Endodermal cell (in vitro differentiated cells): ENCODE results near the gene SELENOW. TPM values are rescaled to one million over a fixed set of nuclear protein-coding genes. Genes with fewer than 3 reads are reported as not detected.
"Not testable (repeated sequence)": the region's sequence is repeated elsewhere in the genome, so short reads cannot be mapped to it uniquely, and the experiment has no call there.

Experiments used
- DNase-seq: peaks from one replicate; pipeline ENCODE4 v3.0.0-alpha.2; 2017
- H3K27ac ChIP-seq: 2 replicates; pipeline ENCODE4 v1.5.1; 2013; ENCODE audit warnings: mild to moderate bottlenecking, low read depth, low read length, moderate library complexity
- H3K27me3 ChIP-seq: 2 replicates; pipeline ENCODE4 v1.6.1; 2013; ENCODE audit warnings: mild to moderate bottlenecking, low read length, moderate library complexity; ENCODE audit not compliant: insufficient read depth, control insufficient read depth, poor library complexity, severe bottlenecking
- H3K36me3 ChIP-seq: 2 replicates; pipeline ENCODE4 v1.7.0; 2013; ENCODE audit warnings: mild to moderate bottlenecking, low read length, moderate library complexity; ENCODE audit not compliant: control insufficient read depth, insufficient read depth
- H3K4me1 ChIP-seq: one replicate; pipeline ENCODE4 v1.7.0; 2013; ENCODE audit warnings: low read length; ENCODE audit not compliant: control insufficient read depth, insufficient read depth
- H3K4me3 ChIP-seq: 2 replicates; pipeline ENCODE4 v1.5.1; 2013; ENCODE audit warnings: mild to moderate bottlenecking, low read length, moderate library complexity
- H3K9ac ChIP-seq: 2 replicates; pipeline ENCODE4 v1.6.1; 2013; ENCODE audit warnings: mild to moderate bottlenecking, low read length, moderate library complexity; ENCODE audit not compliant: poor library complexity, severe bottlenecking; ENCODE audit errors: extremely low read depth
- H3K9me3 ChIP-seq: 2 replicates; pipeline ENCODE4 v1.6.1; 2013; ENCODE audit warnings: mild to moderate bottlenecking, low read length, moderate library complexity; ENCODE audit not compliant: control insufficient read depth
- H3K27ac Mint-ChIP-seq: 2 replicates; pipeline ENCODE4 v1.8.0; 2020; ENCODE audit warnings: mixed read lengths
- H3K27me3 Mint-ChIP-seq: 2 replicates; pipeline ENCODE4 v1.8.0; 2021; ENCODE audit warnings: mild to moderate bottlenecking, mixed read lengths; ENCODE audit not compliant: insufficient read depth
- H3K36me3 Mint-ChIP-seq: 2 replicates; pipeline ENCODE4 v1.8.0; 2020; ENCODE audit warnings: low read depth, mixed read lengths
- H3K4me1 Mint-ChIP-seq: 2 replicates; pipeline ENCODE4 v1.8.0; 2020; ENCODE audit warnings: mixed read lengths
- H3K4me3 Mint-ChIP-seq: 2 replicates; pipeline ENCODE4 v1.8.0; 2020; ENCODE audit warnings: mild to moderate bottlenecking, moderate library complexity, mixed read lengths
- H3K9me3 Mint-ChIP-seq: 2 replicates; pipeline ENCODE4 v1.8.0; 2020; ENCODE audit warnings: mild to moderate bottlenecking, mixed read lengths
- CTCF ChIP-seq: fragments of 200-600 bp; sonication (generic); conservative IDR thresholded peaks from 2 replicates; pipeline ENCODE4 v1.5.0; 2021; ENCODE audit warnings: antibody characterized with exemption, mild to moderate bottlenecking
- WGBS, 2 experiments: methylation state at CpG; one replicate each; pipeline versions ENCODE4 v1.1.5 to v1.1.7; 2013; ENCODE audit warnings: missing lambda C conversion rate in 2 of 2, mixed read lengths in 1 of 2; ENCODE audit not compliant: insufficient coverage in 1 of 2, insufficient read length in 1 of 2; 5-methylcytosine and 5-hydroxymethylcytosine counted together
- total RNA-seq, 2 donors: library from RNA; stranded (reverse); fragmentation: NEBNext Ultra II Directional in 1 of 2; extraction: Animal tissue kit (Norgen Biotek cat#: 25700) in 1 of 2; gene quantifications; 2 replicates in 1 of 2; 3 replicates in 1 of 2; pipeline ENCODE4 v1.2.1, GENCODE V29; 2021

SELENOW gene
- total RNA-seq, 2 donors from 2014 or later, result 404 to 410 TPM

- H3K36me3 Mint-ChIP-seq, result peaks cover 40% of the 10 kb centered on the region
Observed at GRCh38 chr19:47786566-47786965, 8.1 kb downstream of the SELENOW start.

DNA sequence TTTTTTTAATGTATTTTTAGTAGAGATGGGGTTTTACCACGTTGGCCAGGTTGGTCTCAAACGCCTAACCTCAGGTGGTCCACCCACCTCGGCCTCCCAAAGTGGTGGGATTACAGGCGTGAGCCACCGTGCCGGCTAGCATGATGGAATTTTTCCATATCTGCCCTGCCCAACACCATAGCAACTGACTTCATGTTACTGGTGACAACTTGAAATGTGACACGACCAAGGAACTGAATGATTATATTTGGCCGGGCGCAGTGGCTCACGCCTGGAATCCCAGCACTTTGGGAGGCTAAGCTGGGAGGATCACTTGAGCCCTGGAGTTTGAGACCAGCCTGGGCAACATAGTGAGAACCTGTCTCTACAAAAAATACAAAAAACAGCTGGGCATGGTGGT, 8.8 kb downstream of the SELENOW start:
- peaks cover 33% of the 10 kb centered on the region for H3K36me3 Mint-ChIP-seq
- not testable (repeated sequence) for H3K27ac ChIP-seq, H3K27me3 ChIP-seq, H3K27me3 Mint-ChIP-seq, H3K27ac Mint-ChIP-seq, H3K9me3 Mint-ChIP-seq, H3K4me3 ChIP-seq, H3K9me3 ChIP-seq, H3K4me1 Mint-ChIP-seq, H3K9ac ChIP-seq, DNase-seq, H3K4me3 Mint-ChIP-seq, H3K4me1 ChIP-seq
- 92 to 94% methylated on average over 9 to 10 of the region's 10 CpGs for WGBS, 2 experiments
- peaks cover 29% of the 10 kb centered on the region for H3K36me3 ChIP-seq

More at GRCh38 chr19:47786566-47786965, 8.1 kb downstream of the SELENOW start:
- Histone ChIP-seq H3K27me3 (no peaks in the 10 kb centered on the region), H3K4me3 (no peak overlapping the region), H3K9me3 (no peaks in the 10 kb centered on the region), H3K4me1 (no peaks in the 10 kb centered on the region), H3K9ac (no peak overlapping the region), H3K36me3 (peaks cover 37% of the 10 kb centered on the region), H3K27ac (no peak overlapping the region)
- H3K27me3 Mint-ChIP-seq, result no peaks in the 10 kb centered on the region
- no peak for TF ChIP-seq CTCF
- no peak for DNase-seq
- peaks cover 2% of the 10 kb centered on the region for H3K4me1 Mint-ChIP-seq
- no peaks in the 10 kb centered on the region for H3K9me3 Mint-ChIP-seq
- H3K27ac Mint-ChIP-seq, result no peak overlapping the region
- WGBS, 2 experiments, result 96% methylated on average over 7 of the region's 7 CpGs
- H3K4me3 Mint-ChIP-seq, result no peak overlapping the region

- H3K27me3 ChIP-seq, H3K27ac ChIP-seq, H3K4me3 ChIP-seq, H3K4me1 ChIP-seq, H3K27me3 Mint-ChIP-seq, H3K4me1 Mint-ChIP-seq, H3K9me3 ChIP-seq, H3K9me3 Mint-ChIP-seq: not testable (repeated sequence)
- peaks cover 11% of the 10 kb centered on the region for H3K36me3 ChIP-seq
- peak overlapping the region; percentile 30 for H3K4me3 Mint-ChIP-seq
- H3K27ac Mint-ChIP-seq, result peak overlapping the region; percentile 92
- peak overlapping the region; percentile 26 for H3K9ac ChIP-seq
- 80 to 83% methylated on average over 13 of the region's 13 CpGs for WGBS, 2 experiments
- DNase-seq, result peak; percentile 71
- H3K36me3 Mint-ChIP-seq, result peaks cover 11% of the 10 kb centered on the region
Observed at GRCh38 chr19:47789811-47790210, 11.3 kb downstream of the SELENOW start.

- Histone ChIP-seq H3K4me1 (no peaks in the 10 kb centered on the region), H3K9me3 (no peaks in the 10 kb centered on the region), H3K9ac (peak overlapping the region; percentile 26), H3K27me3 (no peaks in the 10 kb centered on the region), H3K4me3 (no peak overlapping the region), H3K27ac (no peak overlapping the region), H3K36me3 (peaks cover 7% of the 10 kb centered on the region)
- Mint-ChIP-seq H3K27me3 (no peaks in the 10 kb centered on the region), H3K4me3 (peak overlapping the region; percentile 30), H3K9me3 (peaks cover 8% of the 10 kb centered on the region), H3K36me3 (peaks cover 7% of the 10 kb centered on the region), H3K27ac (peak overlapping the region; percentile 92), H3K4me1 (peaks cover 2% of the 10 kb centered on the region)
- peak; percentile 93 for TF ChIP-seq CTCF
- DNase-seq, result peak; percentile 100
- WGBS, 2 experiments, result 25 to 33% methylated on average over 5 to 9 of the region's 10 CpGs
Observed at GRCh38 chr19:47790398-47790814, 11.9 kb downstream of the SELENOW start.
